ENCODE measurements around the gene ANO2. TPM values are rescaled to one million over a fixed set of nuclear protein-coding genes. Genes with fewer than 3 reads are reported as not detected.

ANO2 gene
- total RNA-seq, 1 experiment from 2014 or later: not detected

DNA sequence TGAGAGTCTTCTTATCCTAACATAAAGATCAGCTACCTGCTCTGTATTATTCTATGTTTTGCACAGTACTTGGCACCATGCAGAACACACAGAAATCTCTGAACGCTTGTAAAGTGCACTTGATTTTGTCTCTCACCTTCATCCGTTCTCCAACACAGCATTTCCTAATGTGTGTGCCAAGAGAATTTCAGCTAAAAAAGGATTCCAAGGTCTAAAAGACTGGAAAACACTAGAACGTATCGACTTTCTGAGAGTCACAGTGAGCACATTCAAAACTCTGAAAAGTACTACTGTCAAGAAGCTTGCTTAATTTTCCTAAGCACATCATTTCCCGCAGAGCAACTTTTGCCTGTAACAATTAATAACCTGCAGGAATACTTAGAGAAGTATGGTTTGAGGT lies 211.1 kb downstream of the ANO2 start:
- no peak for DNase-seq (ENCODE audit: low spot score)

DNA sequence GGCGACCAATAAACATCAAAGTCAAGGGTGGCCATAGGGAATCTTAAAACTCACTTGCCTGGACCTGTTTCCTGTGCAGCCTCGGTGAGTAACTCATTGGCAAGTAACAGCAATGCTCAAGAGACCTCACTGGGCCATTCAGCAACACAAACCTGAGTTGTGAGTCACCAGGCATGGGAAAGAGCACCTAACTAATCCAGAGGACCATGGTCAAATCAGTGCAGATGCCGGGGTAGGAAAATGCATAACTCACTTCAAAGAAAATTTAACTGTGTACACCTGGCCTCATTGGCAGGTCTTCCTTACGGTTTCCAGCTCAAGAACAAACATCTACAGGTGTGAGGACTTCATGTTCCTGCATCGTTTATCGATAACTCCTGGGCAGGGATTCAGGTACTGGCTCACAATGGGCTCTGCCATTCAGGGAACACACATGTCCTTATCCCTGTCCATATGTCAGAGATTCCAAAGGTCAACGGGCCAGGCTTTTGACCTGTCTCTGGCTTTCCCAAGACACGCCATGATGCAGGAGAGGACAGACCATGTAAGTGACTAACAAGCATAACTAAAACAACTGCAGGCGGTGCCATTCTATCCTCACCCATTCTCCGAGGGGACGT lies 211.8 kb downstream of the ANO2 start:
- no peak for DNase-seq (ENCODE audit: low spot score)

DNA sequence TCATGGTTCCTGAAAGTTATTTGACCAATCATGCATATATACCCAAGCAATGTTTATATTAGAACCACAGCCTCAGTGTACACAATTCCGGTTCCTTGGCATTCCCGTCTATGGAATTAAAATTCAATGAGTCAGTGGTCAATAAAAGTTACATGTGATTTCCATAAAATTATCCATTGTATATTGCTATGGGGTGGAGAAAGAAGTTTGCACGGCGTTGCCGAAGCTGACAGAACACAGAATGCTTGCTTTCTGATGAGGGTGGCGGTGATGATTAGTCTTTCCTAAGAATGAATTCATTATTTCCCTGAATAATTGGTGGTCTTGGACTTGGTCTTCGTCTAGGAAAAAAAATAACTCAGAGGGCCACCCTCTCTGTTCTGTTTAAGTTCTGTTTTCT lies 214.1 kb downstream of the ANO2 start:
- no peak for DNase-seq (ENCODE audit: low spot score)

DNA sequence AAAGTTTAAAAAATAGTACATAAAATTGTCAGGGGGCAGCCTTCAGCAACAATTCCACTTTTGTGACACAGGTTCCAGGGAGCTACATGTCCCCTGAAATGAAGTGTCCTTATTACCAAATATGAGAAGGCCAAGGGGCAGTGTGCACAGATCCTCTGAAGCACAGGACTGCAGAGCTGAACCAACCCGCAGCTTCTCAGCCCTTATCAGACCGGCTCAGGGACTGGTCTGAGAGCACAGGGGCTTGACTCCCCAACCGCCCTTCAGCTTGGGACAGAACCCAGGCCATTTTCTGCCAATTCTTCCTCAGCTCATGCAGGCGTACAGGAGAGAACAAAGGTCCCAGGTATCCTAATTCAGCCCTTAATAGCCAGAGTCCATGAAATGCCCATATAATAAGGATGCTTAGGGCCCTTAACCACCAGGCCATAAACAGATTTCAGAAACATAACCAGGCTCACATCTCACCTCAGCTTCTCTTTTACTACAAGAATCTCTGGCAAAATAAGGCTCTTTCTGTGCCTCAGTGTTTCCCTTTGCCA lies 221.3 kb downstream of the ANO2 start:
- DNase-seq (ENCODE audit: low spot score): no peak

DNA sequence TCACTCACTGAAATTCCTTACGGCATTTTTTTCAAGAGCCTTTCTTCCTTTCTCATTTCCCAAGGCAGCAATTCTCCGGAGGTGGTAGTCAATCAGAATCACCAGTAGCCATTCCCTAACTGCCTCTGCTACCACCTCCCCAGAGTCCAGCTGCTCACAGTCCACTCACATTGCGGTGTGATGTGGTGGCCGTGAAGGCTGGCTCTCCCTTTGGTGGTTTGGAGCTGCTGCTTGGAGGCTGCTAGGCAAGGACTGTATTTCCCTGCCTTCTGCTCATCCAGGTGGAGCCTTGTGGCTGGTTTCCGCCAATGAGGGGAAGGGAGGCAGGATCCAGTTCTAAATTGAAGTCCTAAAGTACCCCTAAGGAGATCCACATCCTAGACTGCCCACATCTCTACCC lies 222.0 kb downstream of the ANO2 start:
- no peak for DNase-seq (ENCODE audit: low spot score)

DNA sequence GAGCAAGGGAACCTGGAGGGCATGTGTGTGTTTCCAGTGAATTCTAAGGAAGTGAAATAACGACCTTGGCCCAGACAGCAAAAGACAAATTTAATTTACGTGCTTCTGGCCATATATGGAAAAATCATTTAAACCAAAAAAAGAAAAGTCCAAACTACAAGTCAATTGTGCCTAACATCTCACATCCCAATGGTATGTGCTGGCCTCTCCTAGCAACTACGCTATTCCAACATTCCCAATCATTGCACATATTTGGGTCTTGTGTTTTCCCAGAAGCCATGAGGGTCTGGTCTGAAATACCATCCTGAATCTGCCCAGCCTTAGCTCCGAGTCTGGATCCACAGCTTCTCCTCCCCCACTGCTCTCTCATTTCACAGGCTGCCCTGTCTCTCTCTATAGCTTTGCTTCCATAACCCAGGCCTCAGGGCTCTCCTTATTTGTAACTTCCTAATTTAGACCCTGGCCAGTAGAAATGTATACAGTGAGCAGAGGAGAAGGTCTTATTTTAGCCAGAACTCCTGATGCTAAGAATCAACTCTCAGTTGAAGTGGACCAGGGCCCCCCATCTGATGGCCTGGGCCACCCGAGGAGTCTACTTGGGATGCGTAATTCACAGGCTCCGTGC lies 224.6 kb downstream of the ANO2 start:
- DNase-seq (ENCODE audit: low spot score): no peak

DNA sequence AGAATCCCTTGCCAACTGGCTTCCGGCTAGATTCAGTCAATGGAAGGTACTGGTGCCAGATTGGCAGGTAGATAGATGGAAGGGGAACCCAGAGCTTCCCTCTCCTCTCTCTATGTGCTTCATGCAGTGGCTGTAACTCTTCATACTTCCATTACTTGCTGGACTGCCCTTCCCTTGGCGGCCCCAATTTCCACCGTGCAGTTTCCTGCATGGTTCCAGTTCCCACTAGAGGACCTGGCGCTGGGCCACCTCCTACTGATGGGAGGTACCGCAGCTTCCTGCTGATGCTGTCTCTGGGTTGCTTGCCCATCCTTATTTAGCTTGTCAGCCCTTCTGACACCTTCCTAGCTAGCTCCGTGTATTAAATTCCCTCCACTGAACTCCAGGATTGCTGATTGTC lies 226.4 kb downstream of the ANO2 start:
- no peak for DNase-seq (ENCODE audit: low spot score)

DNA sequence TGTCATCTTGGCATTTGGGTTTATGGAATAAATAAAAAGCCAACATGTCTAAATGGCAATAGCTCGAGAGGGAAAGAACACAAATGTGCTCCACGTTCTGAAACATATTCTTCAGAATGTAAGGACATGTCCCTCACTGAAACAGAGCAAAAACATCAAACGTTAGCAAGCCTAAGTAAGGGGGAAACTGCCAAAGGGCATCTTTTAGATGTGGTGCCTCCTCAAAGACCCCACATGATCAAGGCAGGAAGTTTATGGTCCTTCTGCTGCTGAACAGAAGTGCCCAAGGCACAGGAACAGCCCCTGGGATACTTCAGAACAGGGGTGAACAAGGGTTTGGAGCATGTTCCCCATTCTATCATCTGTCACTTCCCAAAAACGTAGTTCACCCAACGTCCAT lies 227.0 kb downstream of the ANO2 start:
- DNase-seq (ENCODE audit: low spot score): no peak

DNA sequence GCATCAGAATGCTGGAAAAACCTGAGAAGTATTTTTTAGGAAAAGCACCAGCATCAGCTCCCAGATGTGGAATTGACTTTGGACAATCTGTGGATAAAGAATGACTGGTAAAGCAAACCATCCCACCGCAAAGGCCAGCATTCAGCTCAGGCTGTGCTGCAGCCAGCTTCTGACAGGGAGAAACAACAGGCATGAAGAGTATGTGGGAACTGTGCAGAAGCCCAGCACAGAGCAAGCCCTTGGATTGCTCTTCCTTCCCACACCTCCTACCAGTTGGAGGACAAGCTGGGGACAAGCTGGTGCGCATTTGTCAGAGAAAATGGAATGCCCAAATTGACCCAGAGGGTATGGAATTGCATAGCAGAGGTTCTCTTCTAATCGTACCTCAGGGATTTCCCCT lies 228.1 kb downstream of the ANO2 start:
- DNase-seq (ENCODE audit: low spot score): no peak

DNA sequence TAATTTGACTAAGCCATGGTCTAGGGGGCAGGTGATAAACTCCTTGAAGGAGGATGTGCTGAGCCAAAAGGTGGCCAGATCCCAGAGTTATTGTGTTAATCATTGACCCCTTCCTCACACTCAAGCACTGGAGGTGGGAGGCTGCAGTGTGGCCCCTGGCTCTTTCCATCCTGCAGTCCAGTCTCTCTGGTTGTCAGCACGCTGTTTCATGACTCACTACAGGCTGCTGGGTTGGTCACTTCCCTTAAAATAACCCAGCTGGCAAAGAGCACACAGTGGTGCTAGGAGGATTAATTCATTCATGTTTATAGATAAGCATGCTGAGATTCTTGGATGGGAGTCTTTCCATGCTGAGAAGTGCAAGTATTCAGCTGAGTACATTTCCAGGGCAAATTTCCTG lies 228.9 kb downstream of the ANO2 start:
- DNase-seq (ENCODE audit: low spot score): no peak

DNA sequence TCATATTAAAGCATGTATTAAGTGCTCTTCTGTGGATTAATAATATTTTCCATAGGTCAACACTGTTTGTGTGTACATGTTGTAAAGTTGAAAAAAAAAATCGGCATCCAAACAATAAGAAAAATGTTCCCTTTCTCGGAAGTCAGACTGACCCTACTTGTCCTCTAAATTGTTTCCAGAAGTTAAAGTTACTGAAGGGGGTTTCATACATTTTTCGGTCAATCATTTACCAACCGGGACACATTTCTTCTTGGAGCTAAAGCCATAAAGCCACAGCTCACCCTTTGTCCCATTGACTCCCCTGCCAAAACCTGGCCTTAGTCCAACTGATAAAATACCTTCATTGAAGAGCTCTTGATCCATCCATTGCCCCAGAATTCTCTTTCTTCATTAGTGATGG lies 230.0 kb downstream of the ANO2 start:
- peak; percentile 32 for DNase-seq (ENCODE audit: low spot score)

DNA sequence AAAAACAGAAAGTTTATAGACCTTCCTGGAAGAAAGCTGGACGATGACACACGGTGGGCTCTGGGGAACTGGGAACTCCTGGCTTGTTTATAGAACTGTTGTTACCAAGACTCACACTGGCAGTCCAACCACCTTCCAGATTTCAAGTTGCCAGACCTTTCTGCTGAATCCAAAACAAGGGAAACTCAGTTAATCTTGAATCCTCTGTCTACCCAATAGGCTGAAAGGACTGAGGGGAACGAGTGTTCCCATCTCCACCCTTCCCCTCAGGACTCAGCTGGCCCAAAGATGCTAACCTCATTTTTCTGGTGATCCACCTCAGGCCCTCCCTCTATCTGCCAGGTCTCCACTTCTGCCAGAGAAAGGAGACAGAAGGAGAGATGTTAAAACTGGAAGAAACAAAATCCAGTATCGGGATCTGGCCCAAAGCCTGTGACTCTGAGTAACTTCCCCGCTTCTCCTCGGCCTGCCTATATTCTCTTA lies 231.4 kb downstream of the ANO2 start:
- no peak for DNase-seq (ENCODE audit: low spot score)

DNA sequence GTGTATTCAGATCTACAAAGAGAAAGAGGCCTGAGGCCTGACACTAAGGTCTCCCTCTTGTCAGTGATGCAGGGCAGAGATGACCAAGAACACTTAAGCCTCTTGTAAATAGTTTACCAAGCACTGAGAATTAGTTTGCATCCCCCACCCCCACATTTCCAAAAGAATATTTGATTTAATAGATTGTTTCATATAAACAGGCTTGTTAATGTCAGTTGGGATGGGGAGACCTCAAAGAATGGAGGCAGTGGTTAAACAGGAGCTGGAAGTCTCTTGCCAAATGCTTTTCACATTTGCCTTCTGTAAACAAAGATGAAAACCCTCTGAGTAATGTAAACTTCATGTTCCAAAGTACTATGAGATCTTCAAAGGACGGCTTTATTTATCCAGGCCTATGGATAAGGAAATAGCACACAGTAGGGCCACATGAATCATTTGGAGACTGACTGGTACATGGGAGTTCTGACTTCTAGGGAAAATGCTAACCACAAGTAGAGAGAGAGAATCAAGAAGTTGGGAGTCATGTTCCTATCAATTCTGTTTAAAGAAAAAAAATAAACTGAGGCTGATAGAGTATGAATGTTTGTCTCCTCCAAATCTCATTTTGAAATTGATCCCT lies 234.7 kb downstream of the ANO2 start:
- no peak for DNase-seq (ENCODE audit: low spot score)

DNA sequence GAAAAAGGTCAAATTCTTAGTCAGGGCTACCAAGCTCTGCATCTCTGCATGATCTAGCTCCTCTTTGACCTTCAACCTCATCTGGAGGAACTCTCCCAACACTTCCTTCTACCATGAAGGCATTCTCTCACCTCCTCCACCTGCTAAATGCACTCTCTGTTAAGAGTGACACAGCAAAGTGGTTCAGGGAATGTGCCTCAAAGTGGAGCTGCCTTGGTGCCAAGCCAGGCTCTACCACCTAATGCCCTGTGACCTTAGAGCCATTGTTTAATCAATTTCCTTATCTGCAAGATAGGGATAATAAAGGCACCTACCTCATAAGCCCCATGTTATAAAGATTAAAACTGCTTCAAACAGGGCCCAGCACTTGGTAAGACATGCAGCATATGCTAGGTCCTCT lies 236.7 kb downstream of the ANO2 start:
- no peak for DNase-seq (ENCODE audit: low spot score)

DNA sequence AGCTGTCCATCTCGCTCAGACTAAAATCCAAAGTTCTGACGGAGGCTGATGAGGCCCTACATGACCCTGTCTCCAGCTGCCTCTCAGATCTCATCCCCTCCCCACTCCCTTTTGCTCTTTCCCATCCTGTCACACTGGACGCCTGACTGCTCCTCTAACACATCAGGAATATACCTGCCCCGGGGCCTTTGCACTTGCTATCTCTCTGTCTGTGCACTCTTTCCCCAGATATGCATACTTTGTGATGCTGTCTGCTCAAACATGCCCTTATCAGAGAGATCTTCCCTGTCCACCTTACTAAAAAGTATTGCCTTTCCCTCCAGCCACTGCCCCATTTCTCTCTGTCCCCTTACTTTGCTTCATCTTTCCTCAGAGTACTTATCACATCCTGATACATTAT lies 238.8 kb downstream of the ANO2 start:
- no peak for DNase-seq (ENCODE audit: low spot score)

DNA sequence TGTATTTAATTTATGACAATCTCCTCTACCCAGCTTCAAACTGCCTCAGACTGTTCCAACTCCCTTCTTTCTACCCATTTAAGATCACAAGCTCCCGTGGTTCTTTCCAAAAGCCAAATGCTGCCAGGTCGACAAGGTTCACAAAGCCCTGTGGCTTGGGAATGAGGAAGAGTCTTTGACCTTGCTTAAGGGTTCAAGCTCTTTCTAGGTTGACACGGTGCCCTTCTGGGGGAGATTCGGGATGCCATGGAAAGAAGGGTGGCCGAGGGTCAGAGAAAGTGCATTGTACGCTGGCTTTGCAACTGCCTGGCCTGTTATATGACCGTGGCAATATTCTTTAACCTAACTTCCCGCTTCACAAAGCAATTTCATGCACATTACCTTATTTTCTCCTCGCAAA lies 239.3 kb downstream of the ANO2 start:
- DNase-seq (ENCODE audit: low spot score): no peak

DNA sequence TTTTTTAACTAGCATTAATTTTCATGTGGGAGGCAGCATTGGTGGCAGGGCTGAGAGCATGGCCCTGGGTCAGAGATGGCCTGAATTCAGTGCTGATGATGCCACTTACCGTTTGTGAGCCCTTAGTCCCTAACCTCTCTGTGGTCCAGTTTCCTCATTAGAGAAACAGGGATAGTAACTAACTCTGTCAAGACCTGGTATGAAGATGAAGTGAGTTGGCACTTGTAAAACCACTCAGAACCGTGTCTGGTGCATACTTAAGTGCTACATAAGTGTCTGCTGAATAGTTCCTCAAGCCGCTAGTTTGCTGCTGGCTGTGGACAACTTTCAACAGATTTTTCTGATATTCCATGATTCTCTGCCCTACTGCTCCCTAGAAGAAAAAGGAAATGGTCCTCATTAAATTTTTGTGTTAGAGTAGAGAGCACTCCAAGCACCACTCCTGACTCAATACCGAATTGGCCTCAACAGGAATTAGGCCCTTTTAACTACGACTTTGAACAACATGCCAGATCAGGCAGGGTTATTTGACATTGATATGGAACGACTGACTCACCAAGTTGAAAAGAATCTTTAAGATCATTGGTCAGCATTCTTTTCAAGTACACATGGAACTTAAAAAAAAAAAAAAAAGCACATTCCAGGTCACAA lies 250.2 kb downstream of the ANO2 start:
- DNase-seq (ENCODE audit: low spot score): no peak

DNA sequence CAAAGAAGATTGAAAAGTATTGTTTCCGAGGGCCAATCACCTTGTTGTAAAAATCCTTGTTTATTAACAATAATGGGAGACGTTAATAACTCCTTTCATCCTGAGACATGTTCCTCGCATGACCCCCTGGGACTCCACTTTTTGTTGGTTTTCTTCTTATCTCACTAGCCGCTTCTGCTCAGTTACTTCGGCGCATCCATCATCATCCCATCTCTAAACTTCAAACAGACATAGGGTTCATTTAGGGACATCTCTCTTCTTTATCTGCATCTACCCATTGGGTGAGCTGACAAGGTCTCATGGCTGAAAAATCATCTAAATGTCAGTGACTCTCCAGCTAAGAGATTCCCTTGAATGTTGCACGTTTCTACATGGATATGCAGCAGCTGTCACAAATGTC lies 252.2 kb downstream of the ANO2 start:
- no peak for DNase-seq (ENCODE audit: low spot score)

DNA sequence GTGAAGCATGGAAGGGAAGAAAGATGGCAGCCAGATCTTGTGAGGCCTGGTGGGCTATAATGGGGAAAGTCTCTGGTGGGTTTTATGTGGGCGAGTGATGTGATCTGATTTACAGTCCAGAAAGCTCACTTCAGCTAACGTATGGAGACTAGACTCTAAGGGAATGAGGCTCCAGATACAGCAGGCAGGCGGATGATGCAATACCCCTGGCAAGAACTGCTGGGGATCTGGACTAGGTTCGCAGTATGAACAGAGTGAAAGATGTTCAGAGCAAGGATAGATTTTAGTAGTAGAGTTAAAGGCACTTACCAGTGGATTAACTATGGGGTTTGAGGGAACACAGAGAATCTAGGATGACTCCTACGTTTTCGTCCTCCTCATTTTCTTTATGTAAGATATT lies 253.1 kb downstream of the ANO2 start:
- no peak for DNase-seq (ENCODE audit: low spot score)

DNA sequence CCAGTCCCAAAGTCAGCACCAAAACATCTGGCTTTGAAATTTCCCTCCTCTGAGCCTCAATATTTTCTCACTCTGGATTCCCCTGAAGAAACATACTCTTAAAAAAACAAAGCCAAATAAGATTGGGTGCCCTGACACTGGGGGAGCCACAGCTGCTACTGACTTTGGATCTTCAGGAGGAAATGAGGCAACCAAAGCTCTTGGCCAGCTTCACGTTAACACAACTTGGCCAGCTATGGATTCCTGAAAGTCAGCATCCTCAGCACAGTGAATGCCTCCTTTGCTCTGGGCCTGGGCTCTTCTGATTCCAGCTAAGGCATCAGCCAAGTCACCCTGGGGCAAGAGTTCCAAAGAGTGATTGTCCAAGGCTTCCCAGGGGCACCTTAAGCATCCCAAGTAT lies 254.8 kb downstream of the ANO2 start:
- no peak for DNase-seq (ENCODE audit: low spot score)

DNA sequence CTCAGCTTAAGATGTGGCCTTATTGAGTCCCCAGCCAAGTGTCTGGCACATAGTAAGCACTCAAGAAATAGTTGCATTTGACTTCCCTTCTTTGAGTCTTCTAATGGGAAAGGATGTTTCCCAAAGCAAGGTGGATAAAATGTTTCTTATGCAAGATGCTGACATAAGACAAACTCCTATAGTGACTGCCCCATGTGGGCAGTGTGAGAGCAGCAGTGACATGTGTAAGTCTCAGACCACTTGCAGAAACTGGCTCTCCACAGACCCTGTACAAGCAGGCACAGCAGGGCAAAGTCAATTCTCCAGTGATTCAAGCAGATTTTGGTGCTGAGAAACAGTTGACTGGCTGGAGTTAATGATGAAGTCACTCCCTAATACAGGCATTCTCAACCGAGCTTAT lies 255.3 kb downstream of the ANO2 start:
- DNase-seq (ENCODE audit: low spot score): no peak

DNA sequence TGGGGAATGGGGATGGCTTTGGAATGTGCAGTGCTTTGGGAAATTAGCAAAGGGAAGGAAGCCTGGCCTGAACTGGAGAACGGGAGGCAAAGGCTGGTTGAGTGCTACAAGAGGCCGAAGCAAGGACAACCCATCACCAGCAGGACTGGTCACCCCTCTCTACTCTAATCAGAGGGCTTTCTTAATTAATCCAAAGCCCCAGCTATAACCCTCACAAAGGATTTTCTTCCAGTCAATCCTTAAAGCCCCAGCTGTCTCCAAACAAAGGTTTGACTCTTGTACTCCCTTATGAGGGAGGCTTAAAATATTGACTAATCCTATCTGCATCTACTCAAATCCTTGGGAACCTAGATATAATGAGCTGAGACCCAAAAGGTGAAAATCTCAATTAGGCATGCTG lies 256.8 kb downstream of the ANO2 start:
- no peak for DNase-seq (ENCODE audit: low spot score)

DNA sequence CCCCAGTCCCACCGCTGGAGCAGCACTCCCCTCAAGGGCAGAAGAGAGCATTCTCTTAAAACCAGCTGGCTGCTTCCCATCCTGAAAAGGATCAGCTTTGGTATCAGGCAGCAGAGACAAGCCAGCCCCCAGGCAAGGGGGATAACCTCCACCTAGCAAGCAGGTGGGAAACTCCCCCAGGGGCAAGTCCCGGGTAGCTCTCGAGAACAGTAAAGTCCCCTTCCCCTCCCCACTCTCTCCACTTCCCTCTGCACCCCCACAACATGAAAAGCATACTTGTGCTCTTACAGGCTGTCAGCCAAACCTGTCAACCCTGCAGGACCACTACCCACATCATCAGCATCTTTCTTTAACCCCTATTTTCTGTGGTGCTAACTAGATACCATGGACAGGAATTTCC lies 259.1 kb downstream of the ANO2 start:
- DNase-seq (ENCODE audit: low spot score): no peak

All from HT-29 (cell line).